ENCODE measurements around the gene TSPAN7.

The TSPAN7 gene

DNA sequence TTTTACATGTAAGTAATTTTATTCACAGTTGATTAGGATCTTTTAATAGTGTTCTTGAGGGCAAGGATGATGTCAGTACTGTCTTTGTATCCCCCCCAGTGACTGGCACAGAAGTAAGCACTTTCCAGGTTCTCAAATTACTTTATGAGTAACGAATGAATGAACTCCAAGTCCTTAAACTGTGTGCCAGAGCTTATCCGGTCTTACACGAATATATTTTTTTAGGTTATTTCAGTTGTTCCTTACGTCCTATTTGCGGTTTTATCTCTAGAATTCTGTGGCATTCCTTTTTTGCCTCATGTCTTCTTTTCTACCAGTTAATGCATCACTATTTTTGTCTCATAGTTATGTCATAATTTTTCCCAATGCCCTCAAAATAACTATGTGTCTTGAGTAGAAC is 133.1 kb downstream of the TSPAN7 start:
- DNase-seq: no peak

DNA sequence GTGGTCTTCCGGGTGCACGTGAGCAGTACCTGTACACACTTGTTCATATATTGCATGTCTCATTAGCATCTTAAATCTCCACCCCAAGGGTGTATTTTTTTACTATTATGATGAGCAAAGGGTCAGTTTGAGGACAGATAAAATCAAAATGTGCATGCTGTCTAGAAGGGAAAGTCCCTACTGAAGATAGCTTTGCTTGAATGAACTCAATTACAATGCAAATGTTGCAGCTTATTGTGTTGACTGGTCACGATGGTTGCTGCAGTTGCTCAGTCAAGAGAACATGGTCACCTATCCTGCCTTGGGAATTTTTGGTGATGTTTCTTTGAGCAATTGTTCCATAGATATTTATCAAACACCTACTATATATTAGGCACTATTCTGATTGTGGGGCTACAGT is 136.1 kb downstream of the TSPAN7 start:
- DNase-seq: no peak

DNA sequence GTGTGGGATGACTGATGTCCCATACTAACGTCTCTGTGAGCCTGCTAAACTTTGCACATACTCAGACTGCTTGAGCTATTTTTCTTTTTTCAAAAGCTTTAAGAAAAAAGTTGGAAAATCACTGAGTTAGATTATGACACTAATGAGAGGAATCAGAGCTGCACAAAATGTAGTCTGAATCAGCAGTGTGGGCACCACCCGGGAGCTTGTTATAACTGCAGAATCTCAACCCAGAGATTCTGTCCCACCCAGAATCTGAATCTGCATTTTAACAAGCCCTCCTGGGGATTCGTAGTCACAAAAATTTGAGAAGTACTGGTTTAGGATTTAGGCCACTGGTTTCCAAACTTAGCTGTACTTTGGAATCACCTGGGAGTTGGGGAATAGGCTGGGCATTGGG is 137.8 kb downstream of the TSPAN7 start:
- no peak for DNase-seq

DNA sequence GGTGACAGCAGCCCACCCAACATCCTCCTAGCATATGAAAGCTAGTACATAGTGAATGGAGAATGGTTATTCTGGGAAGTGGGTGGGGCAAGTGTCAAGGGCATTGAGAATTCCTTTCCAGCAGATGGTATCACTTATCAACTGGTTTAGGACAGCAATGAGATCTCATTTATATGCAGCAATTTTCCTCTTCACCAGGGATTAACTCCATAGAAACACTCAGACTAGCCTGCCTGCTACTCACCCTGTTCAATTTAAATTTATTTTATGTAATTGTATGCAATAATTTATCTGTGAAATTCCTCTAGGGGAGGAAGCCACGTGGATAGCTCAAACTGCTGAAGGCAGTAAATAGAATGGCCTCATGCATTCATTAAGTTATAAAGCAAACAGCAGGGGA is 138.4 kb downstream of the TSPAN7 start:
- no peak for DNase-seq

DNA sequence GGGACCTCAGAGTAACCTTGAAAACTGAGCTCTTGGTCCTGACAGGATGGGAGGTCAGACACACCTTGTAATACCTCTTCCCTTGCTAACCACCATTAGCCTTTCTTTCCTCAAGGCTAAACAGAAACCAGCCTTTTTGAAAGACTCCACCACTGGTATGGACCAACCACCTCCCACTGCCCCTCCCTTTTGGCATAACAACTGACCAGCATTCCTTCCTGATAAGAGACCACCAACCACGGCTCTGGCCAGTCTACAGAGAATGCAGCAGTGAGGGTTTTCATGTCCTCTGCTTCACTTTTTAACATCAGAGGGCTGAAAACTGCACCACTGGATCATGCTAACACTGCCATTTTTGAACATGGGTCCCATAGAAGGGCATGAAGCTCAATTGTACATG is 139.7 kb downstream of the TSPAN7 start:
- DNase-seq: no peak

DNA sequence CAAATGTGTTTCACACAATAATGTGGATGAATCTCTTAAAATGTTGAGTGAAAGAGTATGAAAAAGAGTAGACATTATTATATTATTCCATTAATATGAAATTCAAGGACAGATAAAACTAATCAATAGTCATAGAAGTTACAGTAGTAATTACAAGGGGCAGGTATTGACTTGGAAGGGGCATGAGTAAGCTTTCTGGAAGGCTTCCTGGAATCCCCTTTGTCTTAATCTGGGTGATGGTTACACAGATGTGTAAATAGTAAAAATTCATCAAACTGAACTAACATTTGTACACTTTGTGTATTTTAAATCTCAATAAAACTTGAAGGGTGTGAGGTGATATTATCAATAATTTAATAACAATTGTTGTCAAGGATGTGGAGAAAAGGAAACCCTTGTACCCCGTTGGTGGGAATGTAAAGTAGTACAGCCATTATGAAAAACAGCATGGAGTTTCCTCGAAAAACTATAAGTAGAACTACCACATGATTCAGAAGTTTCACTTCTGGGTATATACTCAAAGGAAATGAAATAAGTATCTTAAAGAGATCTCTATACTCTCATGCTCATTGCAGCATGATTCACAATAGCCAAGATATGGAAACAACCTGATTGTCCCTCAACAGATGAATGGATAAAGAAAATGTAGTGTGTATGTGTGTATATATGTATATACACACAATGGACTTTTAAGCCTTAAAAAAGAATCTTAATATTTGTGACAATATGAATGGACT is 143.0 kb downstream of the TSPAN7 start:
- no peak for DNase-seq

DNA sequence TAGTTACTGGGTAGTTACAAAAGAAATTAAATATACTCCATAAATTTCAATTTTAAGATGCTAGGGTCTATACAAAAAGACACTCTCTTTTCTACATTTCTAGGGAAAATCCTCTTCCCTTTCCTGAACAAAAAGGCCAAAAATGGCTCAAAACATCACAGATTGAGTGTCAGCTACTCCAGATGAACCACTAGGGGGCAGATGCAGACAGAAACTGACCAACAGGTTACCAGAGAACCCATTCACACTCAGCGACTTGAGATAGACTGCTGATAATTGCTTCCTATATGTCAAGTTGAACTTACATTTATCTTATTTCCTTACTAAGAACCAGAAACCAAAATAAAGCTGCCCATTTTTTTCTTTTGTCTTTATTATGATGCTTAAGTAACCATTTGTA is 156.5 kb downstream of the TSPAN7 start:
- DNase-seq: no peak

DNA sequence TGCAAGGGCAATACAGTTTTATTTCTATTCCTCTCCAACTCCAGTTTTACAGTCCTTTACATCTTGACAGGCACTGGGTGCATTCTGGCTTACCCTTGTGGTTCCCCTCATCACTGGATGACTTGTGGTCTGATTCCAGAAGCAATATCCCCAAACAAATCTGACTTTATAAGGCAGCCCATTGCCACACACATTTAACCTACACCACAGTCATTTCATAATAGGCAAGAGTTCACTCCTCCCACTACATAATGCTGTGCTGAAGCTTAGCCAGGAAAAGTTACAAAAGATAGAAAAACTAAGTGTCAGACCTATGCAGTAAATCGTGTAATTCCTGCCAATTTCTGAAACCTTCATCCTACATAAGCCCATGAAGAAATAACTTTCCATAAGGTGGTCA is 157.0 kb downstream of the TSPAN7 start:
- no peak for DNase-seq

DNA sequence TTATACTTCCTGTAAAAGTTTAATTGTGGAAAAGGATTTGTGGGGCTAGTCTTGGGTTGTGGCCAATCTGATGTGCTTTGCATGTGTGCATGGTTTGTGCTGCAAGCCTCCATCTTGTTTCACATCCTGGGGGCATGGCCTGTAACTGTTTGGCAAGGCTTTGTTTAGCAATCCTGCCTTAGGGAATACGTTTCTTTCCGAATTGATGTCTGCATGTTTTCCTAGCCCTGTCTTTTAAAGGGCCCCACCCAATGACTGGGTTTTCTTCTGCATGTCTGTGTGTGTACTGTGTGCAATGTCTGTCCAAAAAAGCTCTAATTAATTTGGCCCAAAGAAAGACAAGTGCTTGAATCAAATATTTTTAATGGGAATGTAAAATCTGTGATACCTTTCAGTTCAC is 165.3 kb downstream of the TSPAN7 start:
- DNase-seq: no peak

DNA sequence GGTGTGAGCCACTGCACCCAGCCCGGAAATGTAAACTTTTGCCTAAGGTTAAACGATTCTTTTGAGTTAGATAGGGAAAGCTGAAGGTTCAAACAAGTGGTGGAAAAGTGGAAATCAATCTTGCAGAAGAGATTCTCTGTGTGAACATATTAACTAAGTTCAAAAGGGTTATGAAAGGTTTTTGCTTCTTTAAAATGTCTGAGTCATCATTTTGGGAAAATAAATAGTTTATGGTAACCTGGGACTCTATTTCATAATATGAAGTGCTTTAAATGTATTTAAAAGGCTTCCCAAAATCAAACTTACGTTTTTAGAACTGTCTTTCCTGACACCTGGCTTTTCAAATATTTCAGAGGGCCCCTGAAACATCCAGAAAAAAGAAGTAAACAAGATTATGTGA is 166.3 kb downstream of the TSPAN7 start:
- DNase-seq: no peak

DNA sequence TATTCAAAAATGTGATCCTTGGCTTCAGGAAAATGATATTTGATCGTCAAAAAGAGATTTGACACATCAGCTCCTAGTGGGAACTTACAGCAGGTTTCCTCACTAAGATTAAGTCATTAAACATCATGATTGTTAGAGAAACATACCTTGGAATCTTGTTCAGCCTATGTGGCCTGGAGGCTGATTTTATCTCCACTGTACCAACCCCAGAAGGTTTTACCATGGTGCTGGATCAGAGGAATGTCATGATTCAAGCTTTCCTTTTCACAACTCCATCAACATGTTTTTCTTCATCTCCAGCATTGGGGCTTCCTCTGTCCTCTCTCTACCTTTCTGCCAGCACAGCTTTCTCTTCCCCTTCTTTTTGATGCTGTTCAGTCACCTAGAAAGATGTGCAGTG is 171.5 kb downstream of the TSPAN7 start:
- no peak for DNase-seq
